HepG2 (cell line): Measurements from ENCODE around the gene RERG. TPM values are rescaled to one million over a fixed set of nuclear protein-coding genes. Genes with fewer than 3 reads are reported as not detected.
A peak's percentile ranks its signal among the peaks of the same experiment; 100 is the strongest.

Experiments used
- ARNT2 ChIP-seq: sonication (generic); formaldehyde crosslinking; IDR thresholded peaks from 2 replicates; pipeline ENCODE4 v1.8.0; 2022; ENCODE audit warnings: mild to moderate bottlenecking, low read depth, missing genetic modification reagents, moderate library complexity
- BATF2 ChIP-seq: sonication (generic); formaldehyde crosslinking; IDR thresholded peaks from 2 replicates; pipeline ENCODE4 v1.8.0; 2022; ENCODE audit warnings: mild to moderate bottlenecking, missing genetic modification reagents, moderate library complexity
- HNF4G ChIP-seq, 2 experiments: sonication (generic) in 1 of 2; formaldehyde crosslinking in 1 of 2; IDR thresholded peaks; 2 replicates each; pipeline versions ENCODE4 v1.4.0 to v1.6.1; 2011 to 2020; ENCODE audit warnings: borderline replicate concordance in 2 of 2, low read depth in 2 of 2, mild to moderate bottlenecking in 2 of 2, low read length in 1 of 2, missing genetic modification reagents in 1 of 2, moderate library complexity in 1 of 2
- KDM5A ChIP-seq: fragments of 200-600 bp; sonication (generic); IDR thresholded peaks from 2 replicates; pipeline ENCODE4 v1.7.0; 2018; ENCODE audit warnings: antibody characterized with exemption, mild to moderate bottlenecking, low read length, borderline replicate concordance
- MIXL1 ChIP-seq: IDR thresholded peaks from 2 replicates; pipeline ENCODE4 v1.6.1; 2016
- NFYC ChIP-seq: IDR thresholded peaks from 2 replicates; pipeline ENCODE4 v1.6.1; 2016; ENCODE audit warnings: missing genetic modification reagents, missing compliant biosample characterization
- NR2F1 ChIP-seq, 2 experiments: fragments of 450-650 bp in 1 of 2; formaldehyde crosslinking in 1 of 2; IDR thresholded peaks; 2 replicates each; pipeline versions ENCODE4 v1.5.0 to v1.6.1; 2016 to 2020; ENCODE audit warnings: mild to moderate bottlenecking in 1 of 2, missing compliant biosample characterization in 1 of 2, missing genetic modification reagents in 1 of 2, moderate library complexity in 1 of 2
- POGK ChIP-seq: sonication (generic); formaldehyde crosslinking; conservative IDR thresholded peaks from 2 replicates; pipeline ENCODE4 v1.8.0; 2022; ENCODE audit warnings: mild to moderate bottlenecking, moderate library complexity, missing genetic modification reagents
- RAD21 ChIP-seq: fragments of 450-650 bp; formaldehyde crosslinking; IDR thresholded peaks from 2 replicates; pipeline ENCODE4 v1.5.0; 2020; ENCODE audit warnings: mild to moderate bottlenecking
- UBTF ChIP-seq: sonication (generic); formaldehyde crosslinking; IDR thresholded peaks from 2 replicates; pipeline ENCODE4 v1.4.0; 2020; ENCODE audit warnings: mild to moderate bottlenecking, missing genetic modification reagents
- ZBTB14 ChIP-seq: sonication (generic); formaldehyde crosslinking; IDR thresholded peaks from 2 replicates; pipeline ENCODE4 v1.4.0; 2020; ENCODE audit warnings: missing genetic modification reagents
- ZFP36L2 ChIP-seq: sonication (generic); formaldehyde crosslinking; IDR thresholded peaks from 2 replicates; pipeline ENCODE4 v1.4.0; 2020; ENCODE audit warnings: missing genetic modification reagents
- ZNF142 ChIP-seq: sonication (generic); formaldehyde crosslinking; IDR thresholded peaks from 2 replicates; pipeline ENCODE4 v1.4.0; 2020; ENCODE audit warnings: missing genetic modification reagents
- ZNF253 ChIP-seq: sonication (generic); formaldehyde crosslinking; IDR thresholded peaks from 2 replicates; pipeline ENCODE4 v1.8.0; 2022; ENCODE audit warnings: mild to moderate bottlenecking, missing genetic modification reagents, borderline replicate concordance
- ZNF788 ChIP-seq: sonication (generic); formaldehyde crosslinking; IDR thresholded peaks from 2 replicates; pipeline ENCODE4 v1.5.0; 2020; ENCODE audit warnings: mild to moderate bottlenecking, missing genetic modification reagents, borderline replicate concordance
- ZNF883 ChIP-seq: sonication (generic); formaldehyde crosslinking; IDR thresholded peaks from 2 replicates; pipeline ENCODE4 v1.5.1; 2020; ENCODE audit warnings: mild to moderate bottlenecking, missing genetic modification reagents; ENCODE audit errors: not compliant biosample characterization
- polyA plus RNA-seq, 8 experiments: library from polyadenylated mRNA; depleted of rRNA in 3 of 8; stranded (reverse) in 7 of 8; unstranded in 1 of 8; fragments of >200 nt; fragmentation: Illumina TruSeq in 4 of 8; extraction: Trizol in 4 of 8; gene quantifications; 2 replicates each; pipeline versions ENCODE4 v1.2.1 to v1.2.3, GENCODE V29; 2011 to 2016; ENCODE audit warnings: low read depth in 4 of 8, missing spikeins in 1 of 8, mixed read lengths in 1 of 8; ENCODE audit not compliant: insufficient read depth in 1 of 8
- total RNA-seq, 5 experiments: library from RNA; depleted of rRNA; stranded (reverse); fragments of >200 nt; fragmentation: Illumina TruSeq; extraction: Trizol; gene quantifications; 2 replicates each; pipeline ENCODE4 v1.2.3, GENCODE V29; 2016; ENCODE audit warnings: low read depth in 1 of 5

Gene RERG
- total and polyA plus RNA-seq, 2 of the 13 experiments (the other 11 are each of a cell fraction or from before 2014, with no cell fraction given) = not detected

GRCh38 chr12:15268927-15269552 is 47.8 kb upstream of the RERG start (continued):
- no peak for TF ChIP-seq ZNF142 (CRISPR knock-in tag)
- TF ChIP-seq MIXL1 (CRISPR knock-in tag) = 0 out of 2 replicates have a peak, but pooled peaks have one; percentile 23
- TF ChIP-seq POGK (CRISPR knock-in tag) = no peak
- no peak for TF ChIP-seq ZNF788 (CRISPR knock-in tag)
- peak; percentile 42; the same call in 1 of the 2 replicates for TF ChIP-seq RAD21 (CRISPR knock-in tag)
- TF ChIP-seq NFYC (CRISPR knock-in tag) = no peak
- TF ChIP-seq UBTF = no peak
- TF ChIP-seq ZFP36L2 (CRISPR knock-in tag) = no peak
- TF ChIP-seq KDM5A = no peak
- no peak for TF ChIP-seq NR2F1 (CRISPR knock-in tag; IDR thresholded peaks at IDR 0.05)
- TF ChIP-seq ARNT2 (CRISPR knock-in tag) = no peak
- TF ChIP-seq HNF4G (IDR thresholded peaks at IDR 0.05; ENCODE audit: borderline replicate concordance, low read depth, low read length) = no peak
- no peak for TF ChIP-seq HNF4G (CRISPR knock-in tag; IDR thresholded peaks at IDR 0.05; ENCODE audit: borderline replicate concordance, low read depth)
- TF ChIP-seq ZBTB14 (CRISPR knock-in tag) = no peak
- TF ChIP-seq ZNF253 = no peak
- no peak for TF ChIP-seq BATF2 (CRISPR knock-in tag)
- TF ChIP-seq ZNF883 (CRISPR knock-in tag) = no peak
